ENCODE data around the gene GABRG3.

- TF ChIP-seq POLR2A (IDR thresholded peaks at IDR 0.05), result no peak
- TF ChIP-seq CTCF (IDR thresholded peaks at IDR 0.05), result no peak
These were observed 535.8 kb downstream of the GABRG3 start for GRCh38 chr15:27506752-27507151.
